Measurements from ENCODE around the gene IL1F10.

The IL1F10 gene

GRCh38 chr2:113112441-113112840, 44.7 kb downstream of the IL1F10 start:
- no peak for DNase-seq (ENCODE audit: low spot score)

- no peak for DNase-seq (ENCODE audit: low spot score)
Observed at GRCh38 chr2:113112871-113113270, 45.1 kb downstream of the IL1F10 start.

GRCh38 chr2:113113807-113114206, 46.0 kb downstream of the IL1F10 start:
- DNase-seq (ENCODE audit: low spot score) = no peak

- no peak for DNase-seq (ENCODE audit: low spot score)
Observed at GRCh38 chr2:113114224-113114945, 46.6 kb downstream of the IL1F10 start.

- no peak for DNase-seq (ENCODE audit: low spot score)
Observed at GRCh38 chr2:113114996-113115395, 47.2 kb downstream of the IL1F10 start.

GRCh38 chr2:113116100-113116958, 48.6 kb downstream of the IL1F10 start:
- no peak for DNase-seq (ENCODE audit: low spot score)

- DNase-seq (ENCODE audit: low spot score) = no peak
Observed at GRCh38 chr2:113117541-113118262, 49.9 kb downstream of the IL1F10 start.

- no peak for DNase-seq (ENCODE audit: low spot score)
Observed at GRCh38 chr2:113118263-113118657, 50.5 kb downstream of the IL1F10 start.

- DNase-seq (ENCODE audit: low spot score) = no peak
Observed at GRCh38 chr2:113119111-113119510, 51.3 kb downstream of the IL1F10 start.

- DNase-seq (ENCODE audit: low spot score) = no peak
Observed at GRCh38 chr2:113120861-113121260, 53.1 kb downstream of the IL1F10 start.

GRCh38 chr2:113122364-113122763, 54.6 kb downstream of the IL1F10 start:
- DNase-seq (ENCODE audit: low spot score) = no peak

GRCh38 chr2:113123726-113124125, 56.0 kb downstream of the IL1F10 start:
- DNase-seq (ENCODE audit: low spot score) = no peak

GRCh38 chr2:113124181-113124961, 56.6 kb downstream of the IL1F10 start:
- peak; percentile 23 for DNase-seq (ENCODE audit: low spot score)
